ENCODE measurements around the gene TMEM138.

Gene TMEM138

GRCh38 chr11:61339490-61339878 is 22.7 kb upstream of the TMEM138 start:
- no peak for TF ChIP-seq POLR2AphosphoS5 (IDR thresholded peaks at IDR 0.05; ENCODE audit: low read depth, low read length)
- TF ChIP-seq TAF1 (IDR thresholded peaks at IDR 0.05; ENCODE audit: low read depth, low read length), result no peak
- TF ChIP-seq POLR2A (IDR thresholded peaks at IDR 0.05; ENCODE audit: low read depth, low read length), result no peak
- no peak for TF ChIP-seq PAX5 (IDR thresholded peaks at IDR 0.05; ENCODE audit: insufficient read depth, low read length, severe bottlenecking)
- no peak for TF ChIP-seq POU2F2 (IDR thresholded peaks at IDR 0.05; ENCODE audit: low read depth, low read length)
- no peak for TF ChIP-seq SPI1 (IDR thresholded peaks at IDR 0.05; ENCODE audit: low read depth, low read length)
- FAIRE-seq (no peak), DNase-seq (ENCODE audit: insufficient read length, low spot score) (no peak)

GRCh38 chr11:61340979-61341378 is 21.2 kb upstream of the TMEM138 start:
- FAIRE-seq (no peak), DNase-seq (ENCODE audit: insufficient read length, low spot score) (no peak)
- no peak for TF ChIP-seq PAX5 (IDR thresholded peaks at IDR 0.05; ENCODE audit: insufficient read depth, low read length, severe bottlenecking)
- no peak for TF ChIP-seq POLR2AphosphoS5 (IDR thresholded peaks at IDR 0.05; ENCODE audit: low read depth, low read length)
- TF ChIP-seq POLR2A (IDR thresholded peaks at IDR 0.05; ENCODE audit: low read depth, low read length), result no peak
- no peak for TF ChIP-seq SPI1 (IDR thresholded peaks at IDR 0.05; ENCODE audit: low read depth, low read length)
- TF ChIP-seq POU2F2 (IDR thresholded peaks at IDR 0.05; ENCODE audit: low read depth, low read length), result no peak
- no peak for TF ChIP-seq TAF1 (IDR thresholded peaks at IDR 0.05; ENCODE audit: low read depth, low read length)

DNA sequence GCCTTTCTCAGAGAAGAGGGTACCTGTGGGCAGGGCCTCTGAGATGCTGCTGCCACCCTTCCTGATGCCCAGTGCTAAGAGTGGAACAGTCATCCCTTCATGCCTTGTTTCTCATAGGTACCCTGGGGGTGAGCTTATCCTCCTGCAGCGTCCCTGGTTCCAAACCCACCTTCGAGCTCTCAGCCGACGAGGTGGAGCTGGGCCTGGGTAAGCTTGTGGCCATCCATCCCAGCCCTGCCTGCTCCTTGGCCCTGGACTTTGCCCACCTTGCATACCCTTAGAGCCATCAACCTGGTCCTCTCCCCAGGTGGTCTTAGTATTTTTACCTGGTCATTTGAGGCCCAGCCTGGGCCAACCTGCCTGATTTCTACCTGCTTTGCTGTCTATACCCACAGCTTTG is 20.5 kb upstream of the TMEM138 start:
- TF ChIP-seq POU2F2 (IDR thresholded peaks at IDR 0.05; ENCODE audit: low read depth, low read length) (no peak), POLR2A (IDR thresholded peaks at IDR 0.05; ENCODE audit: low read depth, low read length) (no peak), TAF1 (IDR thresholded peaks at IDR 0.05; ENCODE audit: low read depth, low read length) (no peak), SPI1 (IDR thresholded peaks at IDR 0.05; ENCODE audit: low read depth, low read length) (no peak), POLR2AphosphoS5 (IDR thresholded peaks at IDR 0.05; ENCODE audit: low read depth, low read length) (no peak), PAX5 (IDR thresholded peaks at IDR 0.05; ENCODE audit: insufficient read depth, low read length, severe bottlenecking) (no peak)
- DNase-seq (ENCODE audit: insufficient read length, low spot score), result no peak
- no peak for FAIRE-seq

- DNase-seq (ENCODE audit: insufficient read length, low spot score) (no peak), FAIRE-seq (no peak)
- TF ChIP-seq PAX5 (IDR thresholded peaks at IDR 0.05; ENCODE audit: insufficient read depth, low read length, severe bottlenecking) (no peak), POU2F2 (IDR thresholded peaks at IDR 0.05; ENCODE audit: low read depth, low read length) (no peak), TAF1 (IDR thresholded peaks at IDR 0.05; ENCODE audit: low read depth, low read length) (no peak), POLR2AphosphoS5 (IDR thresholded peaks at IDR 0.05; ENCODE audit: low read depth, low read length) (no peak), SPI1 (IDR thresholded peaks at IDR 0.05; ENCODE audit: low read depth, low read length) (no peak), POLR2A (IDR thresholded peaks at IDR 0.05; ENCODE audit: low read depth, low read length) (no peak)
Measured at GRCh38 chr11:61342207-61342803, 19.9 kb upstream of the TMEM138 start.

DNA sequence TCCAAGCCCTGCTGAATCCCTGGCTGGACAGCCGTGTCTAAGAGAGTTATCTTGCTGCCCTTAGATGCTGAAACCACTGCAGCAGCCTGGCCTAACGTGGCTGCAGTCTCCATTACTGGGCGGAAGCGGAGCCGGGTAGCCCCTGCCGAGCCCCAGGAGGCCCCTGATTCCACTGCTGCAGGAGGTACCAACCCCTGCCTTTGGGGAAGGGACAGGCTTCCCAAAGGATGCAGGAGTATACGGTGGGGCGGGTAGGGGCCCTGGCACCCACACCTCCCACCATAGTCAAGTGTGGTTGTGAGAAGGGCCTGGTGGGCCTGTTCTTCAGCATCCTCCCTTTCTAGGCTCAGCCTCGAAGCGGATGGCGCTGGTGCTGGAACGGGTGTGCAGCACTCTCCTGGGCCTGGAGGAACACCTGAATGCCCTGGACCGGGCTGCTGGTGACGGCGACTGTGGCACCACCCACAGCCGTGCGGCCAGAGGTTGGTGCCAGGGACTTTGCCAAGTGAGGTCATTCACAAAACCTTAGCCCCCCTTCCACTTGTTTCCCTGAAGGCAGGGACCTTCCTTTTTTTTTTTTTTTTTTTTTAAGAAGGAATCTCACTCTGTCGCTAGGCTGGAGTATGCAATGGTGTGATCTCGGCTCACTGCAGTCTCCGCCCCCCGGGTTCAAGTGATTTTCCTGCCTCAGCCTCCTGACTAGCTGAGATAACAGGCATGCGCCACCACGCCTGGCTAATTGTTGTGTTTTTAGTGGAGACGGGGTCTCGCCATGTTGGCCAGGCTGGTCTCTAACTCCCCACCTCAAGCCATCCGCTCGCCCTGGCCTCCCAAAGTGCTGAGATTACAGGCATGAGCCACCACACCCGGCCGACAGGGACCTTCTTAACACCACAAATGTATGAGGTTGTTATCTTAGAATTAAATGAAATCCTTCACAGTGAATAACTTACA is 18.1 kb upstream of the TMEM138 start:
- TF ChIP-seq PAX5 (IDR thresholded peaks at IDR 0.05; ENCODE audit: insufficient read depth, low read length, severe bottlenecking), result no peak
- no peak for TF ChIP-seq POLR2AphosphoS5 (IDR thresholded peaks at IDR 0.05; ENCODE audit: low read depth, low read length)
- TF ChIP-seq SPI1 (IDR thresholded peaks at IDR 0.05; ENCODE audit: low read depth, low read length), result no peak
- no peak for TF ChIP-seq TAF1 (IDR thresholded peaks at IDR 0.05; ENCODE audit: low read depth, low read length)

DNA sequence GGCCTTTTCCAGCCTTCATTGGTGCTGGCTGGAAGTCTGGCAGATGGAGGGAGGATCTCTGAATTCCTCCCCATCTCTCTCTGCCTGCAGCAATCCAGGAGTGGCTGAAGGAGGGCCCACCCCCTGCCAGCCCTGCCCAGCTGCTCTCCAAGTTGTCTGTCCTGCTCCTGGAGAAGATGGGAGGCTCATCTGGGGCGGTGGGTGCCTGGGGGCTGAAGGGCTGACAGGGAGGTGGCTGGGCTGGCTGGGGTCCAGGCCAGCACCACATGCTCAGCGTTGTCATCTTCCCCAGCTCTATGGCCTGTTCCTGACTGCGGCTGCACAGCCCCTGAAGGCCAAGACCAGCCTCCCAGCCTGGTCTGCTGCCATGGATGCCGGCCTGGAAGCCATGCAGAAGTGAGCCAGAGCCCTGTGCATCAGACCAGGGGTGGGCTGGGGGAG is 17.0 kb upstream of the TMEM138 start:
- FAIRE-seq, result no peak
- TF ChIP-seq PAX5 (IDR thresholded peaks at IDR 0.05; ENCODE audit: insufficient read depth, low read length, severe bottlenecking) (no peak), POU2F2 (IDR thresholded peaks at IDR 0.05; ENCODE audit: low read depth, low read length) (no peak), POLR2A (IDR thresholded peaks at IDR 0.05; ENCODE audit: low read depth, low read length) (no peak), POLR2AphosphoS5 (IDR thresholded peaks at IDR 0.05; ENCODE audit: low read depth, low read length) (no peak)
- no peak for DNase-seq (ENCODE audit: insufficient read length, low spot score)

More for the DNA sequence above, 18.1 kb upstream of the TMEM138 start:
- DNase-seq (ENCODE audit: insufficient read length, low spot score) (no peak), FAIRE-seq (no peak)

GRCh38 chr11:61345954-61346843 is 16.0 kb upstream of the TMEM138 start:
- DNase-seq (ENCODE audit: insufficient read length, low spot score), result no peak
- no peak for FAIRE-seq
- TF ChIP-seq POU2F2 (IDR thresholded peaks at IDR 0.05; ENCODE audit: low read depth, low read length) (no peak), SPI1 (IDR thresholded peaks at IDR 0.05; ENCODE audit: low read depth, low read length) (no peak), POLR2AphosphoS5 (IDR thresholded peaks at IDR 0.05; ENCODE audit: low read depth, low read length) (no peak), TAF1 (IDR thresholded peaks at IDR 0.05; ENCODE audit: low read depth, low read length) (no peak), PAX5 (IDR thresholded peaks at IDR 0.05; ENCODE audit: insufficient read depth, low read length, severe bottlenecking) (no peak), POLR2A (IDR thresholded peaks at IDR 0.05; ENCODE audit: low read depth, low read length) (no peak)

- FAIRE-seq (no peak), DNase-seq (ENCODE audit: insufficient read length, low spot score) (no peak)
- no peak for TF ChIP-seq POLR2AphosphoS5 (IDR thresholded peaks at IDR 0.05; ENCODE audit: low read depth, low read length)
- TF ChIP-seq TAF1 (IDR thresholded peaks at IDR 0.05; ENCODE audit: low read depth, low read length), result no peak
- TF ChIP-seq SPI1 (IDR thresholded peaks at IDR 0.05; ENCODE audit: low read depth, low read length), result no peak
- no peak for TF ChIP-seq POLR2A (IDR thresholded peaks at IDR 0.05; ENCODE audit: low read depth, low read length)
- TF ChIP-seq PAX5 (IDR thresholded peaks at IDR 0.05; ENCODE audit: insufficient read depth, low read length, severe bottlenecking), result no peak
- TF ChIP-seq POU2F2 (IDR thresholded peaks at IDR 0.05; ENCODE audit: low read depth, low read length), result no peak
Measured at GRCh38 chr11:61347916-61348461, 14.2 kb upstream of the TMEM138 start.
